ENCODE measurements around the gene SMARCAD1. TPM values are rescaled to one million over a fixed set of nuclear protein-coding genes. Genes with fewer than 3 reads are reported as not detected.

SMARCAD1 gene
- total RNA-seq, 1 experiment from 2014 or later: 57.1 TPM

DNA sequence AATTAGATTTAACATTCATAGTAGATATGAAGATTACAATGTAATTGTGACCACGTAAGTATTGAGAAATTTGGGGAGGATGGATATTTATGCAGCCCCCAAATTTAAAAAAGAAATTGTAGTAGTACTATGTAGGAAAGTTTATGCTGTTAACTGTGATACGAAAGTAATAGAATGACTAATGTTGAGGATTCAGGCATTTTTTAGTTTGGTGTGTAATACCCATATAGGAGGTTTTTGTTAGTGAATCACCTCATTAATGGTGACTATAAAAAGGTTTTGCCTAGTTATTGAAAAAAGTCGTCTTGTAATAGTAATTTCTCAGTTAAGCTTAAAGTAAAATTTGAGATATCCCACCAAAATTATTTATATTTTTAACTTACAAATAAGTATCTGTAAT, 67.2 kb downstream of the SMARCAD1 start:
- Histone ChIP-seq H3K18ac (ENCODE audit: insufficient read length, low read depth, low read length) (no peak overlapping the region), H3K4me1 (ENCODE audit: insufficient read depth, low read length) (no peaks in the 10 kb centered on the region), H3K9ac (ENCODE audit: extremely low read depth, insufficient read length, low read length) (no peak overlapping the region), H2BK12ac (ENCODE audit: insufficient read length, low read depth, low read length) (no peak overlapping the region), H3K23ac (ENCODE audit: insufficient read length, low read depth, low read length) (no peak overlapping the region), H3K79me1 (ENCODE audit: insufficient read depth, low read depth, low read length, poor library complexity, severe bottlenecking) (no peaks in the 10 kb centered on the region), H3K14ac (ENCODE audit: insufficient read depth, low read length) (no peak overlapping the region), H3K79me2 (ENCODE audit: insufficient read depth, low read length) (no peaks in the 10 kb centered on the region), H3K27me3 (ENCODE audit: insufficient read depth, low read length) (no peaks in the 10 kb centered on the region), H3K27ac (ENCODE audit: insufficient read length, low read depth, low read length) (no peak overlapping the region), H2BK120ac (ENCODE audit: low read depth, low read length, poor library complexity, severe bottlenecking) (no peak overlapping the region), H4K8ac (replicated peaks; ENCODE audit: insufficient read length, low read depth, low read length) (no peak overlapping the region), H4K91ac (ENCODE audit: insufficient read length, low read depth, low read length) (no peak overlapping the region), H3K4me2 (ENCODE audit: insufficient read depth, insufficient read length, low read length) (no peak overlapping the region), H3T11ph (ENCODE audit: low read length) (no peak overlapping the region), H3K4ac (ENCODE audit: low read depth, low read length) (no peak overlapping the region), H2BK20ac (ENCODE audit: low read depth, low read length, poor library complexity, severe bottlenecking) (no peak overlapping the region), H3K23me2 (ENCODE audit: insufficient read length, low read depth, low read length, poor library complexity, severe bottlenecking) (no peaks in the 10 kb centered on the region), H2AK5ac (ENCODE audit: insufficient read length, low read length) (no peak overlapping the region), H2BK5ac (ENCODE audit: insufficient read length, low read length) (no peak overlapping the region), H2BK15ac (ENCODE audit: low read depth, low read length) (no peak overlapping the region), H3K56ac (ENCODE audit: insufficient read length, low read depth, low read length) (no peak overlapping the region), H4K20me1 (ENCODE audit: control insufficient read depth, insufficient read depth, insufficient read length) (no peaks in the 10 kb centered on the region), H2AFZ (ENCODE audit: low read length) (no peak overlapping the region), H3K9me3 (ENCODE audit: control insufficient read depth, low read depth, low read length) (no peaks in the 10 kb centered on the region), H4K5ac (ENCODE audit: insufficient read length, low read depth, low read length) (no peak overlapping the region)
- TF ChIP-seq, protein P1, sequence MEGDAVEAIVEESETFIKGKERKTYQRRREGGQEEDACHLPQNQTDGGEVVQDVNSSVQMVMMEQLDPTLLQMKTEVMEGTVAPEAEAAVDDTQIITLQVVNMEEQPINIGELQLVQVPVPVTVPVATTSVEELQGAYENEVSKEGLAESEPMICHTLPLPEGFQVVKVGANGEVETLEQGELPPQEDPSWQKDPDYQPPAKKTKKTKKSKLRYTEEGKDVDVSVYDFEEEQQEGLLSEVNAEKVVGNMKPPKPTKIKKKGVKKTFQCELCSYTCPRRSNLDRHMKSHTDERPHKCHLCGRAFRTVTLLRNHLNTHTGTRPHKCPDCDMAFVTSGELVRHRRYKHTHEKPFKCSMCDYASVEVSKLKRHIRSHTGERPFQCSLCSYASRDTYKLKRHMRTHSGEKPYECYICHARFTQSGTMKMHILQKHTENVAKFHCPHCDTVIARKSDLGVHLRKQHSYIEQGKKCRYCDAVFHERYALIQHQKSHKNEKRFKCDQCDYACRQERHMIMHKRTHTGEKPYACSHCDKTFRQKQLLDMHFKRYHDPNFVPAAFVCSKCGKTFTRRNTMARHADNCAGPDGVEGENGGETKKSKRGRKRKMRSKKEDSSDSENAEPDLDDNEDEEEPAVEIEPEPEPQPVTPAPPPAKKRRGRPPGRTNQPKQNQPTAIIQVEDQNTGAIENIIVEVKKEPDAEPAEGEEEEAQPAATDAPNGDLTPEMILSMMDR (conservative IDR thresholded peaks at IDR 0.05): no peak
- Mint-ChIP-seq H3K27me3 (ENCODE audit: low read depth) (no peaks in the 10 kb centered on the region), H3K27ac (no peak overlapping the region), H3K9me3 (no peaks in the 10 kb centered on the region), H3K4me1 (no peaks in the 10 kb centered on the region), H3K36me3 (ENCODE audit: insufficient read depth in 1 of 3, low read depth in 3 of 3) (peaks cover 21 to 61% (median 60%) of the 10 kb centered on the region in 3 experiments; a peak in 6 of 7 replicates), H3K4me3 (no peak overlapping the region)
- no CpG with 5 or more reads among the region's 3 CpGs for WGBS (ENCODE audit: extremely low coverage, insufficient read length, low lambda C conversion rate)
- no peak for DNase-seq
